Small intestine (tissue), 7 donors: ENCODE measurements around the gene TEX19. TPM values are rescaled to one million over a fixed set of nuclear protein-coding genes. Genes with fewer than 3 reads are reported as not detected.

Source experiments
- DNase-seq, 2 donors: peaks; one replicate each; pipeline versions ENCODE4 v3.0.0 to v3.0.0-alpha.2; 2013
- FAIRE-seq: peaks from 2 replicates; lab custom pipeline; 2012; peaks lifted over from hg19 to GRCh38; lab: Jason Lieb, UNC
- H3K27ac ChIP-seq, 3 donors: one replicate each; pipeline ENCODE4 v1.5.1; 2013; ENCODE audit warnings: low read length in 2 of 3, mild to moderate bottlenecking in 2 of 3, control low read depth in 1 of 3, inconsistent platforms in 1 of 3, low read depth in 1 of 3, moderate library complexity in 1 of 3
- H3K27me3 ChIP-seq, 3 donors: one replicate each; pipeline ENCODE4 v1.6.1; 2013; ENCODE audit warnings: low read length in 3 of 3, inconsistent platforms in 1 of 3; ENCODE audit not compliant: control insufficient read depth in 3 of 3, insufficient read depth in 3 of 3
- H3K36me3 ChIP-seq, 3 donors: one replicate each; pipeline ENCODE4 v1.6.1; 2013; ENCODE audit warnings: low read length in 3 of 3, inconsistent platforms in 1 of 3, low read depth in 1 of 3, mild to moderate bottlenecking in 1 of 3, moderate library complexity in 1 of 3; ENCODE audit not compliant: control insufficient read depth in 3 of 3, insufficient read depth in 2 of 3
- H3K4me1 ChIP-seq, 3 donors: one replicate each; pipeline ENCODE4 v1.6.1; 2013; ENCODE audit warnings: low read length in 2 of 3, inconsistent platforms in 1 of 3, low read depth in 1 of 3, mild to moderate bottlenecking in 1 of 3, moderate library complexity in 1 of 3; ENCODE audit not compliant: control insufficient read depth in 3 of 3, insufficient read depth in 2 of 3
- H3K4me3 ChIP-seq, 3 donors: one replicate each; pipeline ENCODE4 v1.5.1; 2013; ENCODE audit warnings: low read length in 3 of 3, control low read depth in 1 of 3, inconsistent platforms in 1 of 3, low read depth in 1 of 3, mild to moderate bottlenecking in 1 of 3, moderate library complexity in 1 of 3
- H3K9me3 ChIP-seq, 2 donors: one replicate each; pipeline ENCODE4 v1.6.1; 2013; ENCODE audit warnings: low read depth in 1 of 2, low read length in 1 of 2; ENCODE audit not compliant: control insufficient read depth in 2 of 2, insufficient read depth in 1 of 2
- WGBS, 3 donors: extraction: QIAGEN DNeasy Blood & Tissue Kit; methylation state at CpG; one replicate each; pipeline ENCODE4 v1.1.7; 2013; 5-methylcytosine and 5-hydroxymethylcytosine counted together
- polyA plus RNA-seq, 4 donors: library from polyadenylated mRNA; stranded (reverse) in 3 of 4; unstranded in 1 of 4; fragments of 200-250 nt in 3 of 4; fragments of 120-200 nt in 1 of 4; gene quantifications; one replicate each; pipeline versions ENCODE4 v1.2.1 to v1.2.3, GENCODE V29; 2013
- donor health status: healthy with polysubstance abuse.
- donor health status: control.
- donor health status: control.
- donor health status: Bipolar disorder and iron deficiency.
- donor health status: healthy.

Gene TEX19
- polyA plus RNA-seq, 4 donors, result 0.07 TPM; not detected in 3

DNA sequence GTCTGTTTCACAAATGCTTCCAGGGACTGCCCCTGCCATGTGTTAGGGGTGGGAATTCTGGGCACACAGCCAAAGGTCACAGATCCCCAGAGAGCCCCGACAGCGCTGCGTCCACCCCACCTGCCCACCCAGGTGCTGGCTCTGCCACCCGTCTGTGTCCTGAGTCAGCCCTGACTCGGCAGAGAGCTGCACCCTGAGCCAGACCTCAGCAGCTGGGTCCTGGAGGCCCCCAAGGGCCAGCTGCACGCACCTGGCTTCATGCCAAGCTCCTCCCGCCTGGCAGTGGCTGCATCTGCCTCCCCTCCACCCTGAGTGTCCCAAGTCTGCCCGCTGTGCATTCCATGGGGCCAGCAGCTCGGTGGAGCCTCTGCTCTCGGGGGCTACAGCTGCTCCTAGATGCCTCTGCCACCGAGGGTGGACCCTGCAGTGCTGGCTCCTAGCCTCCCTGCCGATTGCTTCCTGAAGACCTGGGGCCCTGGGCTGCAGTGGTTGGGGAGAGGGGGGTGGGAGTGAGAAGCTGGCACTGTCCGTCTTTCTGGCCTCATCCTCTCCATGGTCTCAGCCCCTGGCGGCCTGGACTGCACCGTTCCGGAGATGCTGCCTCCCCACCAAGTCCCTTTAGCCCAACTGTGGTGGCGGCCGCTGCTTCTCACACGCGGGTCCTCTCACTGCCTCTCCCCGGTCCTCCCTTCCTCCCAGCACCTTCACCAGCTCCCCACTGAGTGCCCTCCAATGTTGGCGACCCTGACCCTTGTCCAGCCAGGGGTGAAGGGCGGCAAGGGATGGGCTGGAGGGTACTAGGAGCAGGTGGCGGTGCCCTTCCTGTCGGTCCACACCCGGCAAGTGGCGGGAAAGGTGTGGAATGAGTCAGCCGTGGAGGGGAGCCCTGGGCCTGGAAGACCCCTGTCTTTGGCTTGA lies 28.5 kb upstream of the TEX19 start:
- H3K4me1 ChIP-seq, result peaks cover 4 to 74% (median 12%) of the 10 kb centered on the region in 3 donors
- no peak for FAIRE-seq
- peaks cover 0 to 5% (median 0%) of the 10 kb centered on the region in 3 donors for H3K36me3 ChIP-seq
- peak overlapping the region in 2 of 3 donors; percentile 71 to 92 for H3K27ac ChIP-seq
- WGBS, 3 donors, result 9 to 34% (median 20%) methylated on average over 25 to 28 of the region's 28 CpGs
- H3K27me3 ChIP-seq, result peaks cover 0 to 27% (median 0%) of the 10 kb centered on the region in 3 donors
- DNase-seq, result peak; percentile 51 to 93
- H3K9me3 ChIP-seq, result no peaks in the 10 kb centered on the region
- H3K4me3 ChIP-seq, result peak overlapping the region in 1 of 3 donors; percentile 19

DNA sequence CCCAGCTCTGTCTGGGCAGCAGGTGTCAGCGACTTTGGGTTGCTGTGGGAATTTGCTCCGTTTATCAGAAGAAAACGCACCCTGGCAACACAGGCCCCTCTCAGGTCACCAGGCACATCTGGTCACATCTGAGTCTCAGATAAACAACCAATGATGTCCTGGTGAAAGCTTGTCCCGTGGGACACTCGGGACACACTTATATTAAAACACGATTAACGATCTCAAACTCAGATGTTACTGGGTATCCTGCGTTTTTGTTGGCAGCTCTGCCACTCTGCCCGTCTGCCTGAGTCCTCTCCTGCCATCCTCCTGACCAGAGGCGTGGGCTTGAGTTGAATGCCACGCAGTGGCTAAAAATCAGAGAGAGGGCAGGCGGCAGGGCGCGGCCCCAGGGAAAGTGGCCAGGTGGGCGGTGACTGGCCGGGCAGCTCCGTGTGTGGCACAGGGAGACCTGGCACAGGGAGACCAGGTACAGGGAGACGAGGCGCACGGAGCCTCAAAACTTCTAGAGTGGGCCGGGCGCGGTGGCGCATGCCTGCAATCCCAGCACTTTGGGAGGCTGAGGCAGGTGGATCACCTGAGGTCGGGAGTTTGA lies 27.6 kb upstream of the TEX19 start:
- no peak for FAIRE-seq
- 14 to 82% (median 47%) methylated on average over 25 of the region's 25 CpGs for WGBS, 3 donors
- no peaks in the 10 kb centered on the region for H3K9me3 ChIP-seq
- H3K4me3 ChIP-seq, result peak overlapping the region in 1 of 3 donors; percentile 17
- peak in 1 of 2 donors; percentile 40 for DNase-seq
- H3K27ac ChIP-seq, result peak overlapping the region in 1 of 3 donors; percentile 92
- peaks cover 0 to 2% (median 0%) of the 10 kb centered on the region in 3 donors for H3K36me3 ChIP-seq
- peaks cover 4 to 72% (median 12%) of the 10 kb centered on the region in 3 donors for H3K4me1 ChIP-seq
- H3K27me3 ChIP-seq, result peaks cover 0 to 28% (median 0%) of the 10 kb centered on the region in 3 donors

DNA sequence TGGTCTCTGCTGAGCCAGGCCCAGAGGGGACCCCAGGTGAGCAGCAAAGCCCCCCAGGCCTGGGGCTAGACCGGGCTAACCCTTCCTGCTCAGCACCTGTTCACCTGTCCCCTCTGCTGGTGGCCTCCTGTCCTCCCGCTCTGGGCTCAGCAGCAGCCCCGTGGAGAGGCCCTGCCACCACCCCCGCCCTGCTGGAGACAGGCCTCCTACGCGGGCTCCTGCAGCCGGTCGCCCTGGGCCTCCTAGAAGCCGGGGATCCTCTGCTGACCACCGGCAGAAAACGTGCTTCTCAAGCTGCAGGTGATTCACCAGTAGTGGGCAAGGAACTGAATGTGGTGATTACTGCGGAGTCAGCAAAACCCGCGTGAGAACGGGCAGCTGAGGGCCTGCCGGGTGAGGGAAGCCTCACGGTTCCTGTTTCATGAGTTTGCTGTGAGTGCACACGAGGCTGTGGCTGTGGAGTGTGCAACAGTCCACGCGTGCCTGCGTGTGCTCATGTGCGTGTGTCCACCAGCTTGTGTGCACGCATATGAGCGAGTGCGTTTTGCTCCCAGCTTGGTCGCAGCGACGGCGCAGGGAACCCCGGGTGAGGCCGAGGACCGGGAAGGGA lies 26.3 kb upstream of the TEX19 start:
- DNase-seq (peak; percentile 67 to 69), FAIRE-seq (no peak)
- Histone ChIP-seq H3K27me3 (peaks cover 0 to 32% (median 0%) of the 10 kb centered on the region in 3 donors), H3K4me3 (peak overlapping the region; percentile 38 to 62 (median 57)), H3K36me3 (no peaks in the 10 kb centered on the region), H3K4me1 (peaks cover 4 to 64% (median 12%) of the 10 kb centered on the region in 3 donors), H3K9me3 (no peaks in the 10 kb centered on the region), H3K27ac (peak overlapping the region; percentile 37 to 93 (median 53))
- 2 to 14% (median 7%) methylated on average over 28 to 32 of the region's 32 CpGs for WGBS, 3 donors

DNA sequence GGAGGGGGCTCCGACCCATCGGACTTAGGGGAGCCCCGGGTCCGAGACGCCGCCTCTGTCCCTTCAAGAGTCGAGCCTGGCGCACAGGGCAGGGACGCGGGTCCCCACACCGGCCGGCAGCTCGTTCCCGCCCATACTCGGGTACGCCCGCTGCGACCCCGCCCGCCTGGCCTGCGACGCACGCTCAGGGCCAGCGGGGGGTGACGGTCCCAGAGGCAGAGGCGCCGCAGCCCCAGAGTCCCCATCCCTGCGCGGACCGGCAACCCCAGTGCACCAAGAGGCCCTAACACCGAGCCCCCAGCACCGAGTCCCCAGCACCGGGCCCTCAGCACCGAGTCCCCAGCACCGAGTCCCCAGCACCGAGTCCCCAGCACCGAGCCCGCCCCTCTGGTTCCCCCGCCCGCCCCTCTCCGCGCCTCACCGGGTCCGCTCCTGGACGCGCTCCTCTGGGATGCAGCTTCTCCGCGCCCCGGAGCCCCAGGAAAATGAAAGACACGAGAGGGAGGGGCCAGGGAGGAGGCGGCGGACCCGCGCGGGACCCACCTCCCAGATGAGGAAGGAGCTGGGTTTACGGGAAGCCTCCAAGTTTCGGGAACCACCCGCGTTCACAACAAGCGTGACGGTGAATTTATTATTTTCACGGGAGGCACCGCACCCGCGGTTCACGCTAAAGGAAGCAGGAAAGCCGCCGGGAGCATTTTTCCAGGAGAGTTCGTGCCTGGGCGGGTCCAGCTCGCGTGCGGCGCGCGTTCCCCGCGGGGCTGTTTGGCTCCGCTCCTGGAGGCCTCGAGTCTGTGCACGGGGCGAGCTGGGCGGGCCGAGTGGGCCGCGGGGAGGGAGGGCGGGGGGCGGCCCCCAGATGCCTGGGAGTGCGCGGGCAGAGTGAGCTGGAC lies 25.5 kb upstream of the TEX19 start, which contains the start of gene SECTM1:
SECTM1 (minus strand) TSS at position 488 of the 893 bp plus-strand sequence. CDS start 6,526 bp downstream, outside the sequence.
- peaks cover 0 to 32% (median 0%) of the 10 kb centered on the region in 3 donors for H3K27me3 ChIP-seq
- peak within 1 kb of the TSS; percentile 37 to 93 (median 88) for H3K27ac ChIP-seq
- FAIRE-seq (no peak), DNase-seq (peak; percentile 55 to 64)
- H3K36me3 ChIP-seq, result no peaks in the 10 kb centered on the region
- H3K9me3 ChIP-seq, result no peaks in the 10 kb centered on the region
- H3K4me1 ChIP-seq, result peaks cover 4 to 62% (median 12%) of the 10 kb centered on the region in 3 donors
- 1 to 6% (median 3%) methylated on average over 72 to 90 of the region's 90 CpGs for WGBS, 3 donors
- peak within 1 kb of the TSS; percentile 38 to 62 (median 57) for H3K4me3 ChIP-seq

DNA sequence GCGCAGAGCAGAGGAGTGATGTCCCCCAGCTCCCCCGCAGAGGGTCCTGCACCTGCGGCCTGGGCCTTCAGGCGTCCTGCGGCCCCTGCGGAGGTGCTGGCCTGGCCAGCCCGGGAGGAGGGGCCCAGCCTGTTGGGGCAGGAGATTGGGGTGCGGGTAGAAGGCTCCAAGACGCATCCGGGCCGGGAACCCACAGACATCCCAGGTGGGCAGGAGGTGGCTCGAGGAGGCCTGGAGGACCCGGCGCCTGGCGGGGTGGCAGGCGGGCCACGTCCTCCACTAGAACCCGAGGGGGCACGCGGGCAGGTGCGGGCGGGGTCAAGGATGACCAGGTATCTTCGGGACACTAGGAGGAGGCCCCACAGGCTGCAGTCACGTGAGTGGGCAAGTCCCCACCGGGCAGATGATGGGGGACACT lies 24.8 kb upstream of the TEX19 start:
- H3K4me3 ChIP-seq, result peak overlapping the region in 2 of 3 donors; percentile 57 to 62
- no peak for DNase-seq
- no peaks in the 10 kb centered on the region for H3K9me3 ChIP-seq
- peak overlapping the region in 2 of 3 donors; percentile 88 to 93 for H3K27ac ChIP-seq
- H3K36me3 ChIP-seq, result no peaks in the 10 kb centered on the region
- FAIRE-seq, result no peak
- peaks cover 0 to 32% (median 0%) of the 10 kb centered on the region in 3 donors for H3K27me3 ChIP-seq
- H3K4me1 ChIP-seq, result peaks cover 4 to 61% (median 7%) of the 10 kb centered on the region in 3 donors
- 15 to 48% (median 38%) methylated on average over 22 to 25 of the region's 25 CpGs for WGBS, 3 donors

DNA sequence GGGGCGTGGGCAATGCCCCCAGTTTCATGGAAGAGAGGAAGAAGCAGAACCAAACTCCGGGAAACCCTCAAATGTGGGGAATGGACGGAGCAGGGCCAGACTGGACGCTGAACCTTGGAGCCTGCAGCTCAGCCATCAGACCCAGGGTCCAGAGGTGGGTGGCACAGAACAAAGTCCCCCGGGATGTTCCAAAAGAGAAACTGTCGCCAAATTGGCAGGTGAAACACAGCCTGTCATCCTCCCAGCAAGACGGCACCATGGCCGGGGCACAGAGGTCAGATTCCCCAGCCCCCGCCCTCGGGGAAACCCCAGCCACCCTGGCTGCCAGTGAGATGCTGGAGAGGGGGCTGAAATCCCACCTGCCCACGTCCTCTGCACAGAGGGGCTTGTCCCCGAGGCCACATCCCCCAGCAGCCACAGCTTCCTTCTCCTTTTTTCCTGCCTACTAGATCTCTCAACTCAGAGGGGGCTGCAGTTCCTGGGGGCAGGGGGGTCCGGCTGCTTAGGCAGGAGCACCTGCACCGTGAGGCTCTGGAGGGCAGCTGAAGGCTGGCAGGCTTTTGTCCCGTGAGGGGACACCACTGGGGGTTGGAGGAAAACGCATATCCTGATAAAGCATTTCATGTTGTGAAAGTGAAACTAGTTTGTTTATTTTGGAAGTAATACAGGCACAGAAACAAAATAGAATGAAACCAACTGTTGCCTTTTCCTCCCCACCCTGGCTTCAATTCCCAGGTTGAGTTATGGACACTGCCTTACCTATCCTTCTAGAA lies 24.2 kb upstream of the TEX19 start:
- whole genome bisulfite sequencing, 3 donors, result 12 to 13% (median 13%) methylated on average over 16 of the region's 16 CpGs
- peaks cover 0 to 32% (median 0%) of the 10 kb centered on the region in 3 donors for H3K27me3 ChIP-seq
- FAIRE-seq (no peak), DNase-seq (peak; percentile 57 to 64)
- H3K9me3 ChIP-seq, result no peaks in the 10 kb centered on the region
- H3K4me1 ChIP-seq, result peaks cover 2 to 60% (median 6%) of the 10 kb centered on the region in 3 donors
- H3K36me3 ChIP-seq, result no peaks in the 10 kb centered on the region
- peak overlapping the region in 2 of 3 donors; percentile 88 to 93 for H3K27ac ChIP-seq
- H3K4me3 ChIP-seq, result peak overlapping the region in 1 of 3 donors; percentile 62
